Measurements from ENCODE around the gene UBTD1.
"Not testable (repeated sequence)": the region's sequence is repeated elsewhere in the genome, so short reads cannot be mapped to it uniquely, and the experiment has no call there.

The UBTD1 gene

DNA sequence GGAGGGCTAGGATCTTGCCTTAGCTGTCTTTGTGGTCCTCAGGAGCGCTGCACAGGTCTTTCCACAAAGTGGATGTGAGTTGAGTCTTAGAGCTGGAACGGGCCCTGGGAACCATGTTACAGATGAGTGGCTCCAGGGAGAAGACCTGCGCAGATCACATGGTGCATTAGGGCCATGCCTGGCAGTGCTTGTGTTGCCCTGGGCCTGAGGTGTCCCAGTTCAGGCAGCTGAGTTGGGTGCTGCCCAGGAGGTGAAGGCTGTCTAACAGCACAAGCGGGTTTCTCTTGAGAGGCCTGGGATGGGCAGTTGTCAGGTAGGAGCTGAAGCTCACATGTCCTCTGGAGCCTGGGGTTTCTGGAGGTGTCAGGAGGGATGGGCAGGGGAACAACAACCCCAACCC is 40.1 kb downstream of the UBTD1 start:
- DNase-seq (ENCODE audit: low spot score), result no peak

GRCh38 chr10:97539523-97540200 is 40.9 kb downstream of the UBTD1 start:
- DNase-seq (ENCODE audit: low spot score), result no peak

DNA sequence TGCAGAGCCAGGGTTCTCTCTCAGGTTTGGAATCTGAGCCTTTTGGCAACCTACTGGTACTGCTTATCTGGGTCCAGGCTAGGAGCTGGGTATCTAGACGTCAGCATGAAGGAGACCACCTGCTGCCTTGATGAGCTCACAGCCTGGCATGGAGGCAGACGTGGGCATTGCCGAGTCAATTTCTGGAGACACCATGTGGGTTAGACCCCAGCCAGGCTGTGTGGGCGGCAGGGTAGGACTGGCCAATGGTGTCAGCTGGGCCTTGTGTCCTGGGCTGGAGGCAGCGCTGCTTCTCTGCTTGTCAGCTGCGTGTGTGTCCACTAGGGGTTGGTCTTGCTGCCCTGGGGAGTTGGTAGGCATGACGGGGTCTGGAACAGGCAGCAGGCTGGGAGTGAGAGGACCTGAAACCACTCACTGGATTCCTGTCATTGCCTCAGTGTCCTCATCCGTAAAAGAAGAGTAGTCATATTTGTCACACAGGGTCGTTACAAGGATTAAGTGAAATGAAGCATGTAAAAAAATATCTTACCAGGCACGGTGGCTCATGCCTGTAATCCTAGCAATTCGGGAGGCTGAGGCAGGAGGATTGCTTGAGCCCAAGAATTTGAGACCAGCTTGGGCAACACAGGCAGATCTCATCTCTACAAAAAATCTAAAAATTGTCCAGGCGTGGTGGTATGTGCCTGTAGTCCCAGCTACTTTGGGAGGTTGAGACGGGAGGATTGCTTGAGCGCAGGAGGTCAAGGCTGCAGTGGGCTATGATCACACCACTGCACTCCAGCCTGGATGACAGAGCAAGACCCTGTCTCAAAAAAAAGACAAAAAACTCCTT is 42.2 kb downstream of the UBTD1 start:
- DNase-seq (ENCODE audit: low spot score), result no peak

- DNase-seq (ENCODE audit: low spot score), result no peak
Measured at GRCh38 chr10:97542169-97543024, 43.7 kb downstream of the UBTD1 start.

DNA sequence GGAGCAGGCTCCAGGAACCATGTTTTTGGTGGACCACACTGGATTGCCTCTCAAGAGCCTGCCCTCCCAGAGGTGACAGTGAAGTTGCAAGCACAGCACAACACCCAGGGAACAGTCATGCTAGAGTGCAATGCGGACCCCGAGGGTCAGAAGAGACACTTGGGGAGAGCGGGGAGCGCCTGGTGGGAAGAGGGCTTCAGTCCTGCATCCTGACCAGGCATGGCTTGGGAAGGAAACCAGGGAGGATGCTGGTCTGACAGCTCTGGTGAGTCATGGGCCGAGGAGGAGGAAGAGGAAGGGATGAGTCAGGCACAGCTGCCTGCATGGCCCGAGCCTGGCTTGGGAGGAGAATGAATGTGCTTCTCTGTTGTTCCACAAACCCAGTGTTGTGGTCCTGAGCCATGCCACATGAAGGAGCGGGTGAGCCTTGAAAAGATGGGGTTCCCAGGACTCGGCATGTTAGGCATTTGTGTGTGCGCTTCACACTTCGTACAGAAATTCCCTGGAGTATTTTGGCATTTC is 44.4 kb downstream of the UBTD1 start:
- no peak for DNase-seq (ENCODE audit: low spot score)

DNA sequence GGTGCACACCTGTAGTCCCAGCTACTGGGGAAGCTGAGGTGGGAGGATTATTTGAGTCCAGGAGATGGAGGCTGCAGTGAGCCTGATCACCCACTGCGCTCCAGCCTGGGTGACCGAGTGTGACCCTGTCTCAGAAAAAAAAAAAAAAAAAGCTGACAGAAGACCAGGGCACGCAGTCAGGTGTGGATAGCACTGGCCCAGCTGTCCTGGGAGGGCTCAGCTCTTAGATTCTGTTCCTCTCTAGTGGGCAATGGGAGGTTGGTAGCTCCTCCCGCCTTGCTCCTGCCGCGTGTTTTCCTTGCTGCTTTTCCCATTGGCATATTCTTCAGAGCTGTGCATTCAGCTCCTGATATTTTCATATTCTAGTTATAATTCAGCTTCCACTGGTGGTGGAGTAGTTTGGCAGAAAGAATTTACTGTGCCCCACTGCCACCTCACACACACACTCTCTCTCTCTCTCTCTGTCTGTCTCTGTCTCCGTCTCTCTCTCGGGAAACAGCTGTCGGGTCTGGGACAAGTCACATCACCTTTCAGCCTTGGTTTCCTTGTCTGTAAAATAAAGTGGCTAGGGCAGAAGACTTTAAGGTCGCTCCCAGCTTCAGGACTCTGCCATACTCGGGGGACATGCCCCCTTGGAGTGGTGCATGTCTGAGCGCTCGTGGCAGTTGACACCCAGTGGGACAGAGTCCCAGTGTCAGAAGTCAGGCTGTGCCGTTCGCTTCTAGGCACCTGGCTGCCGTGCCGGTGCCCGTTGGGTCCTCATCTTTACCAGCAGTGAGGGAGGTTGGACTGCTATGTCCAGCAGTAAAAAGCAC is 47.9 kb downstream of the UBTD1 start:
- no peak for DNase-seq (ENCODE audit: low spot score)

DNA sequence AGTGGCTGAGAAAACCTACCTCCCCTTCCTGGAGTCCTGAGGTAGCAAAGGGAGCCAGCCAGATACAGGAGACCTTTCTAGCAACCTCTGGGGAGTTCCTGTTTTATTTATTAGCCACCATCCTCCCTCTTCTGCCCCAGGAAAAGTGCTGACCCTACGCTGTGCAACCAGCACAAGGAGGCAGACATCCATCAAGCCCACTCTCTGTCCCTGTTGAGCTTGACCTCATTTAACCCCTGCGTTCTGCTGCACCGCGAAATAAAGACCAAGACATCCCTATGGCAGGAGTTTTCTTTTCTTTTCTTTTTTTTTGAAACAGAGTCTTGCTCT is 48.5 kb downstream of the UBTD1 start:
- no peak for DNase-seq (ENCODE audit: low spot score)

- DNase-seq (ENCODE audit: low spot score), result no peak
Measured at GRCh38 chr10:97547962-97548361, 49.2 kb downstream of the UBTD1 start.

DNA sequence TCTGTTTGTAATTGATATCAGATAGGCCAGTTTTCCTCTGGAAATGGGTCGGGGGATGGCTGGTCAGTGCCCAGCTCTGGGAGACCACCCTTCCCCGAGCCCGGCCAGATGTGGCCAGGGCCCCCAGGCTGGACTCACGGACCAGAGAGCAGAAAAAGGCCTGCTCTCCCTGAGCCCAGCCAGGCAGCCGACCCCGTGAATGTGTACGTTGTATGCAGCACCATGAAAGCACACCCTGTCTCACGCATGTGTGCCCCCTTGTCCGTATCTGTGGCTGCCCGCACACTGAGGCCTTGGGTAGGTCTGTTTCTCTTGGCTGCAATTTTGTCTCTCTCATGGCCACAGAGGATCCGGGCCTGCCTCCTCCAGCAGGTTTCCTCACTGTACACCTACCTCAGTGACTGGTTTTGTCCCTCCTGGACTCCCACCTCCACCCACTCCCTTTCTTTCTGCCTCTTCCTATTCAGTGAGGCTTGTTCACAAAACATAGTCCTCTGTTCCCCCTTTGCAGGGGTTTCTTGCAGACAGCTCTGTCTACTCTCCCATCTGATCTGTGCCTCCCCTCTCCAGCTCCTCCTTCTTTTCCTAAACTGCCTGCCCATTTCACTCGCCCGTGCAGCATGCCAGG is 50.2 kb downstream of the UBTD1 start:
- no peak for DNase-seq (ENCODE audit: low spot score)

- no peak for DNase-seq (ENCODE audit: low spot score)
Measured at GRCh38 chr10:97549587-97550322, 51.0 kb downstream of the UBTD1 start.

DNA sequence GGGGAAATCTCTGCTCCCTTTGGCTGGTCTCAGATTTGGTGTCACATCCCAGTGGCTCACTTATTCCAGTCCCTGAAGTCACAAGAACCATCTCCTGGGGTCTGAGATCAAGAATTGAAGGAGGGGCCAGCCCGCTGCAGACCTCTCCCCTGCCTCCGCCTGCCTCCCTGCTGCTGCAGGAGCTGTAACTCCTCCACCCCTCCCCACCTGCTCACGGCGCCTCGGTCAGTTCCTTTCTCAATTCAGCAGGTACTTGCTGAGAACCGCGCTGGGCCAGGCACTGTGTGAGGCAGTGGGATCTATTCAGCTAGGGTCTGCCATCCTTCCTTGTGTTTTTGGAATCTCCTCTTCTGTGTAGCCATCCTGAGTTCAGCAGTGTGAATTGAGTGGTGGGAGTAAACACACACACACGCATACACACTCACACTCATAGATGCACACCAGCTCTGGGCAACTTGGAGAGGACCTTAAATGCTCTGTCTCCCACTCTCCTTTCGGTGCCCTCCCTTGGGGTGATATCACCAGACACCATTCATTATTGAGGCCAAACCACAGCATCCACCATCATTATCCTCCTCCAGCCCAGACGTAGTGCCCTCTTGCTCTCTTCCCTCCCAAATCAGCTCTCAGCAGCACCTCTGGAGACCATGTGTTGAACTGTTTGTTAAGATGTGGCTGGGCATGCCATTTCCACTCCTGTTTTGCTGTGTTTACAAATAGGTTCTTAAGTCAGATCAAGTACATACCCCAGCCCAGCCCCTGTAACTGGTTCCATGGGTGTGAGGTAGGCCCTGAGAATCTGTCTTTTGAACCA is 51.8 kb downstream of the UBTD1 start:
- DNase-seq (ENCODE audit: low spot score), result no peak

GRCh38 chr10:97551271-97551670 is 52.5 kb downstream of the UBTD1 start:
- DNase-seq (ENCODE audit: low spot score), result no peak

GRCh38 chr10:97553575-97554031 is 54.9 kb downstream of the UBTD1 start:
- DNase-seq (ENCODE audit: low spot score), result peak; percentile 76

DNA sequence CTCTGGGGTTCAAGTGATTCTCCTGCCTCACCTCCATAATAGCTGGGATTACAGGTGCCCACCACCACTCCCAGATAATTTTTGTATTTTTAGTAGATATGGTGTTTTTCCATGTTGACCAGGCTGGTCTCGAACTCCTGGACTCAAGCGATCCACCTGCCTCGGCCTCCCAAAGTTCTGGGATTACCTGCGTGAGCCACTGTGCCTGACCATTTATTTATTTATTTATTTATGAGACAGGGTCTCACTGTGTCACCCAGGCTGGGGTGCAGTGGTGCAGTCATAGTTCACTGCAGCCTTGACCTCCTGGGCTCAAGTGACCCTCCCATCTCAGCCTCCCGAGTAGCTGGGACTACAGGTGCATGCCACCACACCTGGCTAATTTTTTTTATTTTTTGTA is 55.6 kb downstream of the UBTD1 start:
- not testable (repeated sequence) for DNase-seq (ENCODE audit: low spot score)

GRCh38 chr10:97555541-97555940 is 56.8 kb downstream of the UBTD1 start:
- not testable (repeated sequence) for DNase-seq (ENCODE audit: low spot score)

GRCh38 chr10:97560731-97561381 is 62.1 kb downstream of the UBTD1 start:
- not testable (repeated sequence) for DNase-seq (ENCODE audit: low spot score)

GRCh38 chr10:97561386-97562077 is 62.8 kb downstream of the UBTD1 start:
- not testable (repeated sequence) for DNase-seq (ENCODE audit: low spot score)

- not testable (repeated sequence) for DNase-seq (ENCODE audit: low spot score)
Measured at GRCh38 chr10:97562329-97562728, 63.6 kb downstream of the UBTD1 start.
